Central memory CD8-positive, alpha-beta T cell (primary cell): ENCODE measurements around the gene ITPR3.

ENCODE experiments used
- ATAC-seq: fragments of 150-1000 bp; cut with Tn5 transposase; replicated peaks from 2 replicates; pipeline ENCODE4 v1.10.0; 2022; ENCODE audit warnings: mild to moderate bottlenecking, moderate FRiP score, moderate number of reproducible peaks; ENCODE audit not compliant: poor library complexity, severe bottlenecking; ENCODE audit errors: extremely low read depth
- DNase-seq, 2 donors: peaks; one replicate each; pipeline ENCODE4 v3.0.0; 2021; ENCODE audit warnings: low spot score in 2 of 2
- H3K27ac Mint-ChIP-seq: one replicate; pipeline ENCODE4 v1.8.0; 2022; ENCODE audit warnings: low read depth, mild to moderate bottlenecking, moderate library complexity, mixed read lengths
- H3K27me3 Mint-ChIP-seq: one replicate; pipeline ENCODE4 v1.8.0; 2022; ENCODE audit warnings: mixed read lengths
- H3K36me3 Mint-ChIP-seq: one replicate; pipeline ENCODE4 v1.8.0; 2022; ENCODE audit warnings: mild to moderate bottlenecking, moderate library complexity, mixed read lengths; ENCODE audit not compliant: insufficient read depth
- H3K4me1 Mint-ChIP-seq: one replicate; pipeline ENCODE4 v1.8.0; 2022; ENCODE audit warnings: mixed read lengths
- H3K4me3 Mint-ChIP-seq: one replicate; pipeline ENCODE4 v1.8.0; 2022; ENCODE audit warnings: mild to moderate bottlenecking, moderate library complexity, mixed read lengths
- H3K9me3 Mint-ChIP-seq: one replicate; pipeline ENCODE4 v1.8.0; 2022; ENCODE audit warnings: mixed read lengths

The ITPR3 gene

GRCh38 chr6:33661106-33661838 is 40.1 kb downstream of the ITPR3 start:
- Mint-ChIP-seq H3K27me3 (no peaks in the 10 kb centered on the region), H3K4me1 (peaks cover 4% of the 10 kb centered on the region), H3K9me3 (no peaks in the 10 kb centered on the region), H3K36me3 (peaks cover 18% of the 10 kb centered on the region), H3K4me3 (no peak overlapping the region), H3K27ac (peak overlapping the region; percentile 16)
- no peak for DNase-seq
- no peak for ATAC-seq

GRCh38 chr6:33662318-33662717 is 41.2 kb downstream of the ITPR3 start:
- Mint-ChIP-seq H3K4me1 (peaks cover 4% of the 10 kb centered on the region), H3K27ac (no peak overlapping the region)

GRCh38 chr6:33663028-33663427 is 41.9 kb downstream of the ITPR3 start:
- Mint-ChIP-seq H3K27ac (no peak overlapping the region), H3K36me3 (peaks cover 21% of the 10 kb centered on the region), H3K4me1 (peaks cover 4% of the 10 kb centered on the region), H3K4me3 (no peak overlapping the region), H3K9me3 (no peaks in the 10 kb centered on the region), H3K27me3 (no peaks in the 10 kb centered on the region)
- ATAC-seq (no peak), DNase-seq (no peak)

More at GRCh38 chr6:33662318-33662717, 41.2 kb downstream of the ITPR3 start:
- H3K9me3 Mint-ChIP-seq = no peaks in the 10 kb centered on the region
- no peak overlapping the region for H3K4me3 Mint-ChIP-seq
- DNase-seq (no peak), ATAC-seq (no peak)
- peaks cover 23% of the 10 kb centered on the region for H3K36me3 Mint-ChIP-seq
- H3K27me3 Mint-ChIP-seq = no peaks in the 10 kb centered on the region

- DNase-seq (no peak), ATAC-seq (no peak)
- H3K4me1 Mint-ChIP-seq = peaks cover 4% of the 10 kb centered on the region
- H3K27ac Mint-ChIP-seq = peak overlapping the region; percentile 79
- H3K9me3 Mint-ChIP-seq = no peaks in the 10 kb centered on the region
- H3K4me3 Mint-ChIP-seq = no peak overlapping the region
- H3K27me3 Mint-ChIP-seq = no peaks in the 10 kb centered on the region
- H3K36me3 Mint-ChIP-seq = peaks cover 24% of the 10 kb centered on the region
Measured at GRCh38 chr6:33663727-33664449, 42.8 kb downstream of the ITPR3 start.

- Mint-ChIP-seq H3K4me3 (no peak overlapping the region), H3K4me1 (peaks cover 4% of the 10 kb centered on the region), H3K27ac (peak overlapping the region; percentile 79), H3K36me3 (peaks cover 21% of the 10 kb centered on the region), H3K27me3 (no peaks in the 10 kb centered on the region), H3K9me3 (no peaks in the 10 kb centered on the region)
- DNase-seq = no peak
- no peak for ATAC-seq
Measured at GRCh38 chr6:33664506-33665057, 43.5 kb downstream of the ITPR3 start.

GRCh38 chr6:33665957-33666356 is 44.8 kb downstream of the ITPR3 start:
- Mint-ChIP-seq H3K27ac (no peak overlapping the region), H3K36me3 (peaks cover 19% of the 10 kb centered on the region), H3K27me3 (no peaks in the 10 kb centered on the region), H3K4me1 (peaks cover 4% of the 10 kb centered on the region), H3K4me3 (no peak overlapping the region), H3K9me3 (no peaks in the 10 kb centered on the region)
- DNase-seq (no peak), ATAC-seq (no peak)

GRCh38 chr6:33667072-33667471 is 46.0 kb downstream of the ITPR3 start:
- Mint-ChIP-seq H3K27me3 (no peaks in the 10 kb centered on the region), H3K9me3 (no peaks in the 10 kb centered on the region), H3K4me3 (no peak overlapping the region), H3K4me1 (peaks cover 4% of the 10 kb centered on the region), H3K36me3 (peaks cover 20% of the 10 kb centered on the region), H3K27ac (no peak overlapping the region)
- DNase-seq (no peak), ATAC-seq (no peak)

GRCh38 chr6:33667776-33668175 is 46.7 kb downstream of the ITPR3 start:
- Mint-ChIP-seq H3K4me3 (no peak overlapping the region), H3K36me3 (peaks cover 20% of the 10 kb centered on the region), H3K27me3 (no peaks in the 10 kb centered on the region), H3K9me3 (no peaks in the 10 kb centered on the region), H3K27ac (no peak overlapping the region), H3K4me1 (peaks cover 4% of the 10 kb centered on the region)
- DNase-seq = no peak
- ATAC-seq = no peak

GRCh38 chr6:33668328-33668727 is 47.2 kb downstream of the ITPR3 start:
- Mint-ChIP-seq H3K36me3 (peaks cover 22% of the 10 kb centered on the region), H3K27ac (no peak overlapping the region), H3K27me3 (no peaks in the 10 kb centered on the region), H3K4me1 (peaks cover under 1% of the 10 kb centered on the region), H3K9me3 (no peaks in the 10 kb centered on the region), H3K4me3 (no peak overlapping the region)
- DNase-seq (no peak), ATAC-seq (no peak)

- Mint-ChIP-seq H3K4me1 (no peaks in the 10 kb centered on the region), H3K27me3 (no peaks in the 10 kb centered on the region), H3K9me3 (no peaks in the 10 kb centered on the region), H3K36me3 (peaks cover 21% of the 10 kb centered on the region), H3K27ac (no peak overlapping the region), H3K4me3 (no peak overlapping the region)
- no peak for DNase-seq
- ATAC-seq = peak; percentile 43
Measured at GRCh38 chr6:33668914-33669313, 47.8 kb downstream of the ITPR3 start.

GRCh38 chr6:33670086-33670660 is 49.1 kb downstream of the ITPR3 start:
- DNase-seq = no peak
- H3K27ac Mint-ChIP-seq = no peak overlapping the region
- no peak for ATAC-seq
- H3K4me3 Mint-ChIP-seq = no peak overlapping the region
- no peaks in the 10 kb centered on the region for H3K9me3 Mint-ChIP-seq
- H3K27me3 Mint-ChIP-seq = no peaks in the 10 kb centered on the region
- H3K36me3 Mint-ChIP-seq = peaks cover 23% of the 10 kb centered on the region
- H3K4me1 Mint-ChIP-seq = no peaks in the 10 kb centered on the region

- DNase-seq = no peak
- no peak for ATAC-seq
- Mint-ChIP-seq H3K27me3 (no peaks in the 10 kb centered on the region), H3K4me1 (no peaks in the 10 kb centered on the region), H3K36me3 (peaks cover 20% of the 10 kb centered on the region), H3K27ac (peak overlapping the region; percentile 91), H3K4me3 (no peak overlapping the region), H3K9me3 (no peaks in the 10 kb centered on the region)
Measured at GRCh38 chr6:33670971-33671743, 50.0 kb downstream of the ITPR3 start.
